GM20431 (cell line): ENCODE data around the gene VSIG10L2.

ENCODE experiments used
- in situ Hi-C: fragments of 300-500 bp; cut with MseI, MboI; formaldehyde crosslinking; loops from one replicate; pipeline ENCODE4 v1.15.0; 2020; ENCODE audit warnings: low sequenced_read_pairs; ENCODE audit not compliant: unreplicated experiment

VSIG10L2 gene

GRCh38 chr11:125994509-125994908, 48.7 kb downstream of the VSIG10L2 start:
- in situ Hi-C loops: no loop called here

- in situ Hi-C loops: no loop called here
These were observed 49.5 kb downstream of the VSIG10L2 start for GRCh38 chr11:125995313-125995712.

GRCh38 chr11:125998267-125998666, 52.4 kb downstream of the VSIG10L2 start:
- in situ Hi-C loops: no loop called here

GRCh38 chr11:125999234-125999880, 53.5 kb downstream of the VSIG10L2 start:
- in situ Hi-C loops: no loop called here

GRCh38 chr11:126002181-126002580, 56.3 kb downstream of the VSIG10L2 start:
- in situ Hi-C loops: no loop called here
